ENCODE measurements around the gene SPEG.

GRCh38 chr2:219539926-219540678 lies 105.5 kb downstream of the SPEG start:
- no peak for TF ChIP-seq POLR2AphosphoS5 (IDR thresholded peaks at IDR 0.05)
- no peak for TF ChIP-seq POLR2A (IDR thresholded peaks at IDR 0.05)
